GM12891 (cell line): ENCODE data around the gene DDX52.
A peak's percentile ranks its signal among the peaks of the same experiment; 100 is the strongest.
"Not testable (repeated sequence)": the region's sequence is repeated elsewhere in the genome, so short reads cannot be mapped to it uniquely, and the experiment has no call there.

Source experiments
- DNase-seq: peaks from one replicate; pipeline ENCODE4 v3.0.0; 2011; ENCODE audit warnings: low spot score; ENCODE audit not compliant: insufficient read length
- FAIRE-seq: peaks from 2 replicates; lab custom pipeline; 2011; peaks lifted over from hg19 to GRCh38; lab: Jason Lieb, UNC
- PAX5 ChIP-seq: IDR thresholded peaks from 2 replicates; pipeline ENCODE4 v1.6.1; 2011; ENCODE audit warnings: low read length, moderate library complexity, mild to moderate bottlenecking; ENCODE audit not compliant: insufficient read depth, severe bottlenecking
- POLR2A ChIP-seq: IDR thresholded peaks from 2 replicates; pipeline ENCODE4 v1.6.1; 2011; ENCODE audit warnings: low read depth, low read length, control low read depth
- POLR2AphosphoS5 ChIP-seq: IDR thresholded peaks from 2 replicates; pipeline ENCODE4 v1.6.1; 2011; ENCODE audit warnings: low read depth, low read length, control low read depth
- POU2F2 ChIP-seq: IDR thresholded peaks from 2 replicates; pipeline ENCODE4 v1.6.1; 2011; ENCODE audit warnings: low read depth, mild to moderate bottlenecking, control low read depth, low read length, moderate library complexity
- SPI1 ChIP-seq: IDR thresholded peaks from 2 replicates; pipeline ENCODE4 v1.6.1; 2011; ENCODE audit warnings: low read depth, low read length, control low read depth
- TAF1 ChIP-seq: IDR thresholded peaks from 2 replicates; pipeline ENCODE4 v1.6.1; 2011; ENCODE audit warnings: low read depth, low read length, control low read depth

DDX52 gene

GRCh38 chr17:37610971-37611370 lies 32.3 kb downstream of the DDX52 start:
- TF ChIP-seq POLR2A (no peak), POU2F2 (no peak), POLR2AphosphoS5 (no peak), PAX5 (no peak), TAF1 (no peak), SPI1 (no peak)
- FAIRE-seq (no peak), DNase-seq (no peak)

GRCh38 chr17:37610041-37610420 lies 33.2 kb downstream of the DDX52 start:
- not testable (repeated sequence) for FAIRE-seq, DNase-seq

- no peak for TF ChIP-seq POU2F2
- TF ChIP-seq SPI1 = no peak
- TF ChIP-seq TAF1 = peak; percentile 94
- peak; percentile 23 for TF ChIP-seq PAX5
- TF ChIP-seq POLR2A = peak; percentile 91
- TF ChIP-seq POLR2AphosphoS5 = peak; percentile 89
- DNase-seq = peak; percentile 96
- no peak for FAIRE-seq
Measured at GRCh38 chr17:37609170-37610040, 33.8 kb downstream of the DDX52 start, which contains the start of gene SYNRG. SYNRG (minus strand) TSS chr17:37609418; CDS start chr17:37609355, 63 bp downstream.

- DNase-seq (peak; percentile 11), FAIRE-seq (no peak)
- TF ChIP-seq POLR2AphosphoS5 = no peak
- no peak for TF ChIP-seq POLR2A
- TF ChIP-seq SPI1 = peak; percentile 57; the same call in 1 of the 2 replicates
- no peak; the same call in 1 of the 2 replicates for TF ChIP-seq TAF1
Measured at GRCh38 chr17:37608351-37609169, 34.7 kb downstream of the DDX52 start.

GRCh38 chr17:37607637-37608331 lies 35.5 kb downstream of the DDX52 start:
- no peak for DNase-seq
- no peak for FAIRE-seq

GRCh38 chr17:37605813-37606505 lies 37.3 kb downstream of the DDX52 start:
- FAIRE-seq (no peak), DNase-seq (no peak)
- peak; percentile 82 for TF ChIP-seq SPI1
- no peak for TF ChIP-seq POLR2AphosphoS5

More at GRCh38 chr17:37607637-37608331, 35.5 kb downstream of the DDX52 start:
- TF ChIP-seq SPI1 (peak; percentile 28; the same call in 1 of the 2 replicates), POLR2AphosphoS5 (no peak), POU2F2 (no peak)

- no peak for TF ChIP-seq POLR2AphosphoS5
- TF ChIP-seq SPI1 = no peak
- TF ChIP-seq TAF1 = no peak
- FAIRE-seq = no peak
- no peak for DNase-seq
Measured at GRCh38 chr17:37605081-37605480, 38.2 kb downstream of the DDX52 start.

GRCh38 chr17:37604556-37604955 lies 38.7 kb downstream of the DDX52 start:
- DNase-seq = no peak
- TF ChIP-seq TAF1 = no peak
- no peak for TF ChIP-seq PAX5
- TF ChIP-seq POLR2AphosphoS5 = no peak
- TF ChIP-seq POU2F2 = no peak
- TF ChIP-seq SPI1 = no peak
- TF ChIP-seq POLR2A = no peak
- no peak for FAIRE-seq

- DNase-seq (no peak), FAIRE-seq (no peak)
- TF ChIP-seq POLR2A (no peak), POU2F2 (no peak), PAX5 (no peak), POLR2AphosphoS5 (no peak), TAF1 (no peak), SPI1 (no peak)
Measured at GRCh38 chr17:37598145-37598544, 45.1 kb downstream of the DDX52 start.
